GDM1 (cell line): Measurements from ENCODE around the gene MALT1.
"Not testable (repeated sequence)": the region's sequence is repeated elsewhere in the genome, so short reads cannot be mapped to it uniquely, and the experiment has no call there.

ENCODE experiments used
- DNase-seq: peaks from one replicate; lab custom pipeline; 2025; lab: John Stamatoyannopoulos, UW

MALT1 gene

GRCh38 chr18:58732471-58732870, 61.2 kb downstream of the MALT1 start:
- no peak for DNase-seq

GRCh38 chr18:58733866-58734265, 62.6 kb downstream of the MALT1 start:
- DNase-seq: no peak

GRCh38 chr18:58738322-58738721, 67.1 kb downstream of the MALT1 start:
- no peak for DNase-seq

- DNase-seq: no peak
These were observed 74.6 kb downstream of the MALT1 start for GRCh38 chr18:58745914-58746313.

- DNase-seq: no peak
These were observed 77.8 kb downstream of the MALT1 start for GRCh38 chr18:58748899-58749595.

- DNase-seq: no peak
These were observed 82.7 kb downstream of the MALT1 start for GRCh38 chr18:58753976-58754375.

GRCh38 chr18:58754544-58755068, 83.3 kb downstream of the MALT1 start:
- DNase-seq: peak; percentile 51

GRCh38 chr18:58755304-58756010, 84.2 kb downstream of the MALT1 start:
- no peak for DNase-seq

- DNase-seq: no peak
These were observed 84.9 kb downstream of the MALT1 start for GRCh38 chr18:58756148-58756547.

- DNase-seq: no peak
These were observed 85.5 kb downstream of the MALT1 start for GRCh38 chr18:58756596-58757240.

GRCh38 chr18:58757351-58757750, 86.1 kb downstream of the MALT1 start:
- DNase-seq: not testable (repeated sequence)

- no peak for DNase-seq
These were observed 86.8 kb downstream of the MALT1 start for GRCh38 chr18:58758046-58758445.

- DNase-seq: no peak
These were observed 87.3 kb downstream of the MALT1 start for GRCh38 chr18:58758606-58759005.

- DNase-seq: no peak
These were observed 90.1 kb downstream of the MALT1 start for GRCh38 chr18:58761241-58761969.

GRCh38 chr18:58761970-58762780, 90.9 kb downstream of the MALT1 start:
- no peak for DNase-seq

GRCh38 chr18:58762781-58763171, 91.5 kb downstream of the MALT1 start:
- no peak for DNase-seq

- no peak for DNase-seq
These were observed 94.9 kb downstream of the MALT1 start for GRCh38 chr18:58766164-58766563.

- no peak for DNase-seq
These were observed 95.7 kb downstream of the MALT1 start for GRCh38 chr18:58766946-58767345.

- DNase-seq: peak; percentile 11
These were observed 97.2 kb downstream of the MALT1 start for GRCh38 chr18:58768293-58768974.

GRCh38 chr18:58769321-58769720, 98.1 kb downstream of the MALT1 start:
- no peak for DNase-seq

GRCh38 chr18:58770601-58771000, 99.3 kb downstream of the MALT1 start:
- DNase-seq: no peak
